K562 (cell line): ENCODE results near the gene ANKRD11. TPM values are rescaled to one million over a fixed set of nuclear protein-coding genes. Genes with fewer than 3 reads are reported as not detected.

Experiments used
- CBX2 ChIP-seq: fragments of 200-600 bp; sonication (generic); IDR thresholded peaks from one replicate; pipeline ENCODE4 v1.6.1; 2012; ENCODE audit warnings: mild to moderate bottlenecking, low read length, inconsistent platforms; ENCODE audit not compliant: insufficient read depth, poor library complexity, severe bottlenecking
- CCNT2 ChIP-seq: IDR thresholded peaks from 2 replicates; pipeline ENCODE4 v1.6.1; 2011; ENCODE audit warnings: borderline replicate concordance, low read depth, mild to moderate bottlenecking, moderate library complexity, mixed read lengths, low read length; ENCODE audit not compliant: insufficient read length; ENCODE audit errors: extremely low read depth
- E2F1 ChIP-seq: sonication (generic); formaldehyde crosslinking; IDR thresholded peaks from 2 replicates; pipeline ENCODE4 v1.8.1; 2023; ENCODE audit warnings: mild to moderate bottlenecking, missing genetic modification reagents, moderate library complexity
- POLR2A ChIP-seq: fragments of 450-650 bp; conservative IDR thresholded peaks from 2 replicates; pipeline ENCODE4 v1.6.1; 2016
- RBM22 ChIP-seq: fragments of 200-400 bp; formaldehyde crosslinking; IDR thresholded peaks from 2 replicates; pipeline ENCODE4 v1.6.1; 2018; ENCODE audit warnings: low read length, low read depth; ENCODE audit not compliant: poor library complexity, severe bottlenecking
- TAF9B ChIP-seq: fragments of 450-650 bp; IDR thresholded peaks from 2 replicates; pipeline ENCODE4 v1.6.1; 2018; ENCODE audit warnings: mild to moderate bottlenecking; ENCODE audit not compliant: partially characterized antibody
- THRAP3 ChIP-seq: fragments of 450-650 bp; IDR thresholded peaks from 2 replicates; pipeline ENCODE4 v1.6.1; 2016; ENCODE audit warnings: mild to moderate bottlenecking, inconsistent platforms, borderline replicate concordance
- ZNF3 ChIP-seq: fragments of 250-450 bp; sonication (Bioruptor Pico); IDR thresholded peaks from 2 replicates; pipeline ENCODE4 v1.5.0; 2021; ENCODE audit warnings: mild to moderate bottlenecking, moderate library complexity
- polyA plus RNA-seq, 8 experiments: library from polyadenylated mRNA; depleted of rRNA in 4 of 8; stranded (reverse) in 5 of 8; unstranded in 3 of 8; fragments of >200 nt; fragmentation: Nextera tagmentation in 2 of 8; fragmentation: Illumina TruSeq in 1 of 8; extraction: Ambion mirVana in 2 of 8; extraction: Trizol in 1 of 8; gene quantifications; 2 replicates each; pipeline versions ENCODE4 v1.2.1 to v1.2.3, GENCODE V29; 2011 to 2014; ENCODE audit warnings: inconsistent platforms in 1 of 8, missing spikeins in 1 of 8
- total RNA-seq, 7 experiments: library from RNA; depleted of rRNA in 6 of 7; stranded (reverse); fragments of >200 nt in 6 of 7; fragmentation: Illumina TruSeq in 2 of 7; extraction: Trizol in 2 of 7; gene quantifications; 2 replicates each; pipeline versions ENCODE4 v1.2.1 to v1.2.3, GENCODE V29; 2011 to 2021; ENCODE audit warnings: low replicate concordance in 1 of 7
- TF ChIP-seq, protein P1 (sequence below): IDR thresholded peaks from 2 replicates; pipeline ENCODE4 v1.6.1; 2014; ENCODE audit warnings: antibody characterized with exemption

ANKRD11 gene
- total and polyA plus RNA-seq, 9 of the 15 experiments (the other 6 are each of a cell fraction or from before 2014, with no cell fraction given): 4.7 to 126 (median 31.7) TPM

GRCh38 chr16:89304181-89304851 is 186.0 kb downstream of the ANKRD11 start (continued):
- no peak for TF ChIP-seq CCNT2
- TF ChIP-seq RBM22: peak; percentile 91
- no peak for TF ChIP-seq THRAP3
- TF ChIP-seq ZNF3 (CRISPR knock-in tag): no peak
- TF ChIP-seq, protein P1, sequence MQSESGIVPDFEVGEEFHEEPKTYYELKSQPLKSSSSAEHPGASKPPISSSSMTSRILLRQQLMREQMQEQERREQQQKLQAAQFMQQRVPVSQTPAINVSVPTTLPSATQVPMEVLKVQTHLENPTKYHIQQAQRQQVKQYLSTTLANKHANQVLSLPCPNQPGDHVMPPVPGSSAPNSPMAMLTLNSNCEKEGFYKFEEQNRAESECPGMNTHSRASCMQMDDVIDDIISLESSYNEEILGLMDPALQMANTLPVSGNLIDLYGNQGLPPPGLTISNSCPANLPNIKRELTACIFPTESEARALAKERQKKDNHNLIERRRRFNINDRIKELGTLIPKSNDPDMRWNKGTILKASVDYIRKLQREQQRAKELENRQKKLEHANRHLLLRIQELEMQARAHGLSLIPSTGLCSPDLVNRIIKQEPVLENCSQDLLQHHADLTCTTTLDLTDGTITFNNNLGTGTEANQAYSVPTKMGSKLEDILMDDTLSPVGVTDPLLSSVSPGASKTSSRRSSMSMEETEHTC: no peak
- TF ChIP-seq POLR2A: 0 out of 2 replicates have a peak, but pooled peaks have one; percentile 31
- no peak for TF ChIP-seq E2F1 (CRISPR knock-in tag)
- TF ChIP-seq TAF9B: no peak
- TF ChIP-seq CBX2: no peak
